HG02943 (cell line): Measurements from ENCODE around the gene CDS1.
"Not testable (repeated sequence)": the region's sequence is repeated elsewhere in the genome, so short reads cannot be mapped to it uniquely, and the experiment has no call there.

Experiments
- ATAC-seq: cut with Tn5 transposase; IDR thresholded peaks from one replicate; pipeline ENCODE4 v1.9.1; 2021; ENCODE audit warnings: mild to moderate bottlenecking, low read depth, moderate library complexity; ENCODE audit not compliant: unreplicated experiment

The CDS1 gene

GRCh38 chr4:84582988-84583875, at the start of gene CDS1:
Gene CDS1 (plus strand): TSS chr4:84583127. CDS start chr4:84583402, 275 bp downstream.
- peak; percentile 45 for ATAC-seq

DNA sequence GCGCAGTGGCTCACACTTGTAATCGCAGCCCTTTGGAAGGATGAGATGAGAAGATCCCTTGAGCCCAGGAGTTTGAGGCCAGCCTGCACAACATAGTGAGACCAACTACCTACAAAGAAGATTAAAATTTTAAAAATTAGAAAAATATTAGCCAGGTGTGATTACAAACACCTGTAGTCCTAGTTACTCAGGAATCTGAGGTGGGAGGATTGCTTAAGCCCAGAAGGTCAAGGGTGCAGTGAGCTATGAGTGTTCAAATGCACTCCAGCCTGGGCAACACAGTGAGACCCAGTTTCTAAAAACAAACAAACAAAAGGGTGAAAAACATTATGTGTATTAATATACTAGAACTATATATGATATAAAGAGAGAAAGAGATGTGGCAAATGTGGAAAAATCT, 47.0 kb upstream of the CDS1 start:
- ATAC-seq, result no peak

- no peak for ATAC-seq
These were observed 37.8 kb upstream of the CDS1 start for GRCh38 chr4:84545093-84545492.

DNA sequence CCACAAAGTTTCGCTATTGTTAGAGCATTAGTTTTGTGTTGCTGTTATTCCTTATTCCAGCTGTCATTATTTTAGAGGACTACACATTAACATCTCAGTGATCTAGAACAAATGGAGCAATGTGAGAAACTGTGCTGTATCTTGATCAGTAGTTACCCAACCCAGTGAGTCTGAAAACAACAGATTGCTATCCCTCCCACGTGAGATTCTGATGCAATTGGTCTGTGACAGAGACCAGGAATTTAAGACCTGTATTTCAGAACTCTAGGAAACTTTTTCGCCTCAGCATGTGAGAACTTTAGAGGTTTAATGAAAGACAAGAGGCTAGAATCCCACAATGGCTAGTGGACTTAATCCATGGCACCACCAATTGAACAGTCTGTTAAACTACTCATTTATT, 35.7 kb upstream of the CDS1 start:
- no peak for ATAC-seq

DNA sequence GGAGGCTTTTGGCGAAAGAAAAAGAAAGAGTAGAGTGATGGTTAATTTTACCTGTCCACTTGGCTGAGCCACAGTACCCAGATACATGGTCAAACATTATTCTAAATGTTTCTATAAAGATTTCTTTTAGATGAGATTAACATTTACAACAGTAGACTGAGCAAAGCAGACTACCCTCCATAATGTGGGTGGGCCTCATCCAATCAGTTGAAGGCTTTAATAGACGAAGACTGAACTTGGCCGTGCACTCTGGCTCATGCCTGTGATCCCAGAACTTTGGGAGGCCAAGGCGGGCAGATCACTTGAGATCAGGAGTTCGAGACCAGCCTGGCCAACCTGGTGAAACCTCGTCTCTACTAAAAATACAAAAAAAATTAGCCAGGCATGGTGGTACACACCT, 33.7 kb upstream of the CDS1 start:
- not testable (repeated sequence) for ATAC-seq

DNA sequence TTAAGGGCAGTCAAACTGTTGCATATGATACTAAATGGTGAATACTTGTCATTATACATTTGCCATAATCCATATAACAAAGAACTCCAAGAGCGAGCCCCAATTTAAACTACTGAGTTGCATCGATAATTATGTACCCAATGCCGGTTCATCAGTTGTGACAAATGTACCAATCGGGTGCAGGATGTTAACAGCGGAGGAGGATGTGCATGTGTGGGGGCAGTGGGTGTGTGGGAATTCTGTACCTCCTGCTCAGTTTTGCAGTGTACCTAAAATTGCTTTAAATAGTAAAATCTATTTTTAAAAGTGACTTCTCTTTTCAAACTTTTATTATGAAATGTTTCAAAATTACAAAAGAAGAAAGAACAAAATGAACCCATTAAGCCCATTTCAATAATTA, 20.8 kb upstream of the CDS1 start:
- ATAC-seq, result no peak

DNA sequence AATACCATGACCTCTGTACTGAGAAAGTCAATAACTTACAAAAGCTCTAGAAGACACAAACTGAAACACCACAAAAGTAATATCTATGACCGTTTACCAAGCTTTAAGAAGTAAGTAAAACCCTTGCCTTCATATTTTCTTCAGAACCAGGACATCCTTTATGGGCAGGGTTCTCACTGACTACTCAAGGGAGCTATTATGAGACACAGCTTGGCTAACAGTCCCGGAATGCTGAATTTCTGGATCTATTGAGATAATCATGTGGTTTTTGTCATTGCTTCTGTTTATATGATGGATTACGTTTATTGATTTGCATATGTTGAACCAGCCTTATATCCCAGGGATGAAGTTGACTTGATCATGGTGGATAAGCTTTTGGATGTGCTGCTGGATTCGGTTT, 19.9 kb upstream of the CDS1 start:
- ATAC-seq, result no peak

GRCh38 chr4:84565951-84566350, 17.0 kb upstream of the CDS1 start:
- ATAC-seq, result no peak

- ATAC-seq, result no peak
These were observed 14.4 kb upstream of the CDS1 start for GRCh38 chr4:84568496-84568895.

GRCh38 chr4:84569009-84569408, 13.9 kb upstream of the CDS1 start:
- ATAC-seq, result no peak

GRCh38 chr4:84573385-84574068, 9.4 kb upstream of the CDS1 start:
- no peak for ATAC-seq

DNA sequence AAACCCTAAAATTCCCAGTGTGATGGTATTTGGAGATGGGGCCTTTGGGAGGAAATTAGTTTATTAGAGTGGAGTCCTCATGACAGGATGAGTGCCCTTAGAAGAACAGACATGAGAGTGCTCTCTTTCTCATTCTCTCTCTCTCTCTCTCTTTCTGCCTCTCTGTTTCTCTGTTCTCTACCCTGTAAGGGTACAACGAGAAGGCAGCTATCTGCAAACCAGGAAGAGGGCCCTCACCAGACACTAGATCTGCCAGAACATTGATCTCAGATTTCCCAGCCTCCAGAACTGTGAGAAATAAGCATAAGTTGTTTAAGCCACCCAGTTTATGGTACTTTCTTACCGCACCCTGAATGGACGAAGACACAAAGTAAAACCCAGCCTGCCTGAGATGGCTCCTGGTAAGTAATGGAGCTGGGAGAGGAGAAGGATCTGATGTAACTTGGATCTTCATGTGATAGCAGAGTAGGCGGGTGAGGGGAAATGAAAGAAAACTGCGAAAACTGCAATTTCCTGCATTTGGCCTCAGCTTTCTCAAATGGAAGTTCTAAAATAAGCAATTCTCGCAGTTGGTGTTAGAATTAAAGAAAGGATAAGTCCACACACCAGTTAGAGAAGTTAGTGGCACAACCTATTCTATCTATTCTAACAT, 8.7 kb upstream of the CDS1 start:
- no peak for ATAC-seq

- ATAC-seq, result no peak
These were observed 4.2 kb upstream of the CDS1 start for GRCh38 chr4:84578540-84579402.

- ATAC-seq, result no peak
These were observed 3.5 kb upstream of the CDS1 start for GRCh38 chr4:84579403-84579776.

DNA sequence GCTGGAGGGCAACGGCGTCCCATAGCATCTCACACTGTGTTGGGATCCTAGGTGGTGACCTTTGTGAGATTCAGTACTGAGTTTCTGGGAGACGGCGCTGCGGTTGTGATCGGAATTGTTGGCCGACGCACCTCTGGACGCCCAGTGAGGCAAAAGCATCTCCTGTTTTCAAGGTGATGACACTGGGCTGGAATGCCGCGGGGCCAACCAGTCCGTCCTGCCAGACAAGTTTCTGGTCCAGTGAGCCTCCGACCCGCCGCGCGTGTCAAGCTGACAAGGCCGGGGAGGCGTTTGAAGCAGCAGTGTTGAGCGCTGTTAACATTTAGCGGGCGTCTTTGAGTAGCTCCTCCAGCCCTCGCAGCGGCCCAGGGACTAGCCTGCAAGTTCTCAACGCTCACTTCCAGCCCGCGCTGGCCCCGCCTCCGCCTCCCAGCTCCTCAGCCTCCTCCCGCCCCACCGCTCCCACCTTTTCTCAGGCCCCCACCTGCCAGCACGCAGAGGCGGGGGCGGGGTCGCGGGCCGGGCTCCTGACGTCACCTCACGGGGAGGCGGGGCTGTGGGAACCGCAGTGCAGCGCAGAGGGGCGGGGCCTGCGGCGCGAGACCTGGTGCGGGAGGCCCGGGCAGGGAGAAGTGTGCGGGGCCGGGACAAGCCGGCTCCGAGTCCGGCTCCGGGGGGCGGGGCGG, 482 bp upstream of the CDS1 start:
- ATAC-seq, result peak; percentile 75

GRCh38 chr4:84583876-84584380, 1.0 kb downstream of the CDS1 start:
- ATAC-seq, result no peak

- no peak for ATAC-seq
These were observed 2.3 kb downstream of the CDS1 start for GRCh38 chr4:84585251-84585650.

GRCh38 chr4:84594724-84595123, 11.8 kb downstream of the CDS1 start:
- ATAC-seq, result no peak

DNA sequence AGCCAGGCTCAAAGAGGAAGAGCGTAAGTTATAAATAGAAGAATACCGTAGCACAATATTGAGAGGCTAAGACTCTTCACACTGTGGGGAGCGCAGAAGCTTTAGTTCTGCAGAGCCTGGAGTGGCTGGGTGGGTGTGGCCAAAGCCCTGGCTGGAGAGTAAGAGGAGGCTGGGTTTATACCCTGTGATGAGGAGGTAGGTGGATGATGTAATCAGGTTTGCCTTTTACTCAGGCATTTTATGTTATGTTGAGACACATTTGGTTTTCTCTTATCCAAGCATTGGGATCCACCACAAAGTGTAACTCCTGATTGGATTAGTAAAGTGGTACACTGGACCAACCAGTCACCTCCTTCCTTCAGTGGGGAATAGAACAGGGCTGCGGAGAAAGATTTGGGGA, 13.9 kb downstream of the CDS1 start:
- ATAC-seq, result no peak

GRCh38 chr4:84597450-84597849, 14.5 kb downstream of the CDS1 start:
- no peak for ATAC-seq
